CD4-positive, alpha-beta T cell treated with Interleukin-15 for 4 hours (primary cell): Measurements from ENCODE around the gene MYO7A.

Experiments used
- DNase-seq: peaks from one replicate; pipeline ENCODE4 v3.0.0-alpha.2; 2020; ENCODE audit warnings: low spot score

The MYO7A gene

DNA sequence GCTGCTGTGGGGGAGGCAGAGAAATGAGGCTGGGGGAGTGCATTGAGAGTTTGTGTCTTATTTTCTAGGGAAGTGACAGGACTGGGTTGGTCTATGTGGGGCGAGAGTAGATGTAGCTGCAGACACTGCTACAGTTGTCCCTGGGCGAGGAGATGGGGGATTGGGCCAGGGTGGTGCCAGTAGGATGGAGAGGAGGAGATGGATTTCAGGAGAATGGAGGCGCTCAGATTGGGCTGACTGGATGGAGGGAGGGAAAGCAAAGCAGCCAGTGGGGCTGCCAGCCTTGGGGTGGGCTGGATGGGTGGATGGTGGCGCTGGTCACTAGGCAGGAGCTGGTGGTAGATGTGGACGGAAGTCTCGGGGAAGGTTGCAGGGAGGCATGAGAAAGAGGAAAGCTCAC, 16.1 kb upstream of the MYO7A start:
- DNase-seq, result no peak

DNA sequence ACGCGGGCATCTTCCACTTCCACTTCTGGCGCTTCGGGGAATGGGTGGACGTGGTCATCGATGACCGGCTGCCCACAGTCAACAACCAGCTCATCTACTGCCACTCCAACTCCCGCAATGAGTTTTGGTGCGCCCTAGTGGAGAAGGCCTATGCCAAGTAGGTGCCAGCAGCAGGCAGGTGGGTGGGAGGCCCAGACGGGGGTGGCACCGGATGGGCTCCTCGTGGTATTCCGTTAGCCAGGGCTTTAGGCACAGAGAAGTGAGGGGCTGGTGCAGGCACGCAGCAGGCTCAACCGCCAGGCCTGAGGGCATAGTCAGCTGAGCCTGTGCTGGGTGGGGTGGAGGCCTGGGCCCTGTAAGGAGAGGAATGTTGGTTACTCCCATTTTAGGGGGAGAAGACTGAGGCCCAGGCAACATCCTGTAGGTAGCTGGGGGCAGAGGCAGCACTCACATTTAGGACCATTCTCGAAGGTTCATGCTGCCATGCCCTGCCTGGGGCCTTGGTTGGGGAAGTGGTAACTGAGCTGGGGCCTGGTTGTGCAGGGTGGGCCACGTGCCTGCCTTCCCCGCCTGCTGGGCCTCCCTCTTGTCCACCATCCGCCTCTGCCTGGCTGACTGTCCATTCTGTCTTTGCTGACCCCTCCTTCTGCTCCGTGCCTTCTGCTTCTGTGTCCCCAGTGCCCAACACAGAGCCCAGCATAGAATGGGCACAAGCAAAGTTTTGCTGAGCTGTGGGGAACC, 15.2 kb upstream of the MYO7A start:
- DNase-seq, result no peak

DNA sequence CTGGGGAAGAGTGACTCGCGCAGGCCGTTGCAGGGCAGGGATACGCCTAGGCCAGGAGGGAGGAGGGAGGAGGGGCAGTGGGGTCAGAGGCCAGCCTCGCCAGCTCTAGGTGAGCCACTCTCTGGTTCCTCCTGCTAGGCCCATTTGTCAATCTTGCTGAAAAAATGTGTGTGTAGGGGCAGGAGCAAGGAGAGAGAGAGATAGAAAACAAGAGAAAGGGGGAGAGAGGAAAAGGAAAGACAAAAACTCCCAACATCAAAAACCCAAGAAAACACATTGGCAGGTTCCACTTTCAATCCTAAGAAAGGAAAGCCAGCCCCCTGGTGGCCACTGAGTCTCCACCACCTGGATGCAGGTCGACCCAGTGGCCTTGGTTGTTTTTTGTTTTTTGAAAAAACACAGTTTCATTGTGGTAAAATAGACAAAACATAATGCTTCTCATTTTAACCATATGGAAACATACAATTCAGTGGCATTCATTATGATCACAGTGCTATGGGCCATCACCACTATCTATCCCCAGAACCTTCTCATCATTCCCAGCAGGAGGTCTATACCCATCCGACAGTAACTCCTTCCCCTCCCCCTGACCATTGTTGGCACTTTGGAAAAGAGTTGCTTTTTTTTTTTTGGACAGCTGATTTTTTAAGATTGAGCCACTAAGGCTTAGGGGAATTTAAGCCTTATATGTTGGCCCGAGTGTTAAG, 14.5 kb upstream of the MYO7A start:
- DNase-seq, result no peak

DNA sequence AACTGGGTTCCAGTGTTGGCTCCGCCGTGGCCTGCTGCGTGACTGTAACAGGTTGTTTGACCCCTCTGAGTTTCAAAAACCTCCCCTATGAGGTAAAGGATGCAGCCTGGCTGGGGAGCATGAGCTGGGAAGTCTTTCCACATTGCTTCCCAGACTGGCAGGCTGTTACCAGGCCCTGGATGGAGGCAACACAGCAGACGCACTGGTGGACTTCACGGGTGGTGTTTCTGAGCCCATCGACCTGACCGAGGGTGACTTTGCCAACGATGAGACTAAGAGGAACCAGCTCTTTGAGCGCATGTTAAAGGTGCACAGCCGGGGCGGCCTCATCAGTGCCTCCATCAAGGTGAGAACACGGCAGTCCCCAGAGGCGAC, 14.0 kb upstream of the MYO7A start:
- no peak for DNase-seq

DNA sequence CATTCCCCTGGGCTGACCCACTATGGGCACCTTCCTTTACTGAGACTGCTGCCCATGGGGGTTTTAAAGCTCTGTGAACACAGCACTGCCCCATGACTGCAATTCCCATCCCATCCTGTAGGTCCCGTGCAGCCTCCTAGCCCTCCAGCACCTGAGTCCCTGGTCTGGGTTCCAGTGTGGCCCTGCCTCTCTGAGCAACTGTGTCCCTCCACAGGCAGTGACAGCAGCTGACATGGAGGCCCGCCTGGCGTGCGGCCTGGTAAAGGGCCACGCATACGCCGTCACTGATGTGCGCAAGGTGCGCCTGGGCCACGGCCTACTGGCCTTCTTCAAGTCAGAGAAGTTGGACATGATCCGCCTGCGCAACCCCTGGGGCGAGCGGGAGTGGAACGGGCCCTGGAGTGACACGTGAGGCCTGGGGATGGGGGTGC, 12.8 kb upstream of the MYO7A start:
- DNase-seq, result no peak

DNA sequence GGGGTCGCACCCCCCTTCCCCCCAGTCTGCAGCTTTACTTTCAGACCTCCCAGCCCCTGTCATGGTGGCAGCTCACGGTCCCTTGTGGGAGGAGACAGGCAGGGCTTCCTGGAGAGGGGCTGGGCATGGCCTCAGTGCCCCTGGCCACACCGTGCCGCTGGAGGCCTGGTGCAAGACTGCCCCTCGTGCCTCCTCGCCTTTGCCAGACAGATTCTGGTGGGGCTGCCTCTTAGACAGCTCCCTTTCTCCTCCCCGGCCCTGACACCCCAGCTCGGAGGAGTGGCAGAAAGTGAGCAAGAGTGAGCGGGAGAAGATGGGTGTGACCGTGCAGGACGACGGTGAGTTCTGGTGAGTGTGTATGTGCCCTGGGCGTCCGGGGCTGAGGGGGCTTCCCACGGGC, 12.1 kb upstream of the MYO7A start:
- no peak for DNase-seq

GRCh38 chr11:77117492-77117891, 10.6 kb upstream of the MYO7A start:
- DNase-seq, result no peak

DNA sequence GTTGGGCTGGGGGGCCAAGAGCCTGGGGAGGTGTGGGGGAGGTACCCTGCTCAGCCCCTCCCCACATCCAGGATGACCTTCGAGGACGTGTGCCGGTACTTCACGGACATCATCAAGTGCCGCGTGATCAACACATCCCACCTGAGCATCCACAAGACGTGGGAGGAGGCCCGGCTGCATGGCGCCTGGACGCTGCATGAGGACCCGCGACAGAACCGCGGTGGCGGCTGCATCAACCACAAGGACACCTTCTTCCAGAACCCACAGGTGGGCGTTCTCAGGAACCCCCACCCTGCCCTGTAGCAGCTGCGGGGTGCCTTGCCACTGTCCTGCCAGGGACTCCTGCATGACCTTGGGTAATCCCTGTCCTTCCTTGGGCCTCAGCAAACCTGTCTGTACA, 10.0 kb upstream of the MYO7A start:
- DNase-seq, result no peak

- DNase-seq, result no peak
Observed at GRCh38 chr11:77118971-77119370, 9.1 kb upstream of the MYO7A start.

DNA sequence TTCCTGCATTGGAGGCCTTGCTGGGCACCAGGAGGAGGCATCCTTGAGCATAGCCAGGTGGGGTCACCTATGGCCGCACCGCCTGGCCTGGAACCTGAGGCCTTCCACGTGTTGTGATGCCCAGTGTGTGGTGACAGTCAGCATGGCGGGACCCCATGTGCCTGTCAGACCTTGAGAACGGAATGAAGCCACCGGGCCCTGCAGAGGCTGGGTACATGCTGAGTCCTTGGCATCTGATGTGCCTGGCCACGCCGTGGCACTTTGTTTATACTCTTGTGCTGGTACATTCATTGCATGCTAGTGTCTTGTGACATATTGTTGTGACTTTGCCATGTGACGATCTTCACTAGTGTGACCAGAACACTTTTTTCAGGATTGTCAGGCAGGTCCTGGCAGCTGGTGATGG, 8.5 kb upstream of the MYO7A start:
- DNase-seq, result no peak

GRCh38 chr11:77120571-77120970, 7.5 kb upstream of the MYO7A start:
- no peak for DNase-seq

DNA sequence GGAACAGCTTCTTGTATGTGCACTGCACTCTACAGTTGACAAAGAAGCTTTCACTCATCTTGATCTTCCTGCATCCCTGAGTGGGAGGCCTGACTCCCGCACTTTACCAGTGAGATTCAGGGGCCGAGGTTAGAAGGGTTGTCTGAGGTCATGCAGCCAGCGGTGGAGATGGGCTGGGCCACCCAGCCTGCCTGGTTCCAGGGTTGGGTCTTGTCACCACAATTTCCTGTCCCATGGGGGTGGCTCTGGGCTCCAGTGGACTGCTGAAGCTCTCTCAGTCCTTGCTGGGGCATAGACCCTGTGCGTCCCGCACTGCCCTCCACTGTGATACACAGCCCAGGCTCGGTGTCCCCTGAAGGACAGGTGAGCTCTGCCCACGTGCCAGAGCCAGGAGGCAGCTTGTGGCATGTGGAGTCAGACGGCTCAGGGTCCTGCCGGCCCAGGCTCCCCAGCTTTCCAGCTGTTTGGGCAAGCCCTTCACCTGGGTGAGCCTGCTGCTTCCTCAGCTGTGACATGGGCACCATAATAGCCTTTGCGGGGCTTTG, 6.9 kb upstream of the MYO7A start:
- DNase-seq, result no peak

- DNase-seq, result no peak
Observed at GRCh38 chr11:77121876-77122575, 6.0 kb upstream of the MYO7A start.

DNA sequence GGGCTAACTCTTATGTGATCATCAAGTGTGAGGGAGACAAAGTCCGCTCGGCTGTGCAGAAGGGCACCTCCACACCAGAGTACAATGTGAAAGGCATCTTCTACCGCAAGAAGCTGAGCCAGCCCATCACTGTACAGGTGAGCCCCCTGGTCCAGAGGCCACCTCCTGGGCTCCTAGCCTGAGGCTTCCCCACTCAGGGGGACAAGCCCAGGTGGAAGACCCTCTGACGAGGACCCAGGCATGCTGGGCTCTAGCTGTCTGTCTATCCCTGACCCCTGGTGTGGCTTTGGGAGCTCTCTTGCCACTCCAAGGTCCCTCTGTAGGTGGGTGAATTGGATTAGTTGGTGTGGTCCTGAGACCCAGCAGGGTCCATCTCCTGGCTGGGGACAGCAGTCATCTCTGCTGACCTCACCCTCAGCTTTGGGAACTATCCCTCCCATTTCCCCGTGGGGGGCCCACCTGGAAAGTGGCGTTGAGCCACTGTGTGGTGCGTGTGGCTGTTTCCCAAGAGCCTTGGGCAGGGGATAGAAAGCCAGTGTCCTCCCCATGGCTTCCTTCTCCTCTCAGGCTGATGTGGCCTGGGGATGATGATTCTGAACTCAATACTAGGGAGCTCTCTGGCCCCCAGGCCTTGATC, 5.4 kb upstream of the MYO7A start:
- no peak for DNase-seq

DNA sequence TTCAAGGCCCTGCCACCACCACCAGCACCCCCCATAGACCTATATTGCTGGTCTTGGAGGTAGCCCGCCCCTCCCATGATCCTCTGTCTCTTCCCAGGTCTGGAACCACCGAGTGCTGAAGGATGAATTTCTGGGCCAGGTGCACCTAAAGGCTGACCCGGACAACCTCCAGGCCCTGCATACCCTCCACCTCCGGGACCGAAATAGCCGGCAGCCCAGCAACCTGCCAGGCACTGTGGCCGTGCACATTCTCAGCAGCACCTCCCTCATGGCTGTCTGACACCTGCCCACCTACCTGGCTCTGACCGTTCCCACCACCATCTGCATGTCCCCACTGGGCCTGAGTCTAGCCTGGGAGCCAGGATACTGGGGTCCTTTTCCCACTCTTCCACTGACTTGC, 4.5 kb upstream of the MYO7A start:
- no peak for DNase-seq

DNA sequence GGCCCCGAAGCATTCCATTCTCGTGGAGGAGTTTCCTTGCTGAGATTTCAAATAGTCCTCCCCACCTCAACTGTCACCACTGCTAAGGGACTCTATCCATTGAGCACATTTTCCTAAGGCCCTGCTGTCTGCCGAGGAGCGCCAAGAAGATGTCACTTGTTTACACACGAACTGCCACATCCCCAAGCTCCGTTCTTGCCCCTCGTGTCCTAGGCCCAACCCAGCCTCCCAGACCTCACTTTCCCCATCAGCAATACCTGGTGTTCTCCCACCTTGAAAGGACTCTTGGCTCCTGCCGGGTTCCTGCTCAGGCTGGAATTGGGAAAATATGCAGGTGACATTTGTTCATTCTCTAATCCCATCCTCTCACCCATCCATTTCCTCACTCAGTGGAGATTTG, 4.0 kb upstream of the MYO7A start:
- no peak for DNase-seq

GRCh38 chr11:77124488-77124887, 3.6 kb upstream of the MYO7A start:
- no peak for DNase-seq

GRCh38 chr11:77125191-77125590, 2.9 kb upstream of the MYO7A start:
- DNase-seq, result no peak

DNA sequence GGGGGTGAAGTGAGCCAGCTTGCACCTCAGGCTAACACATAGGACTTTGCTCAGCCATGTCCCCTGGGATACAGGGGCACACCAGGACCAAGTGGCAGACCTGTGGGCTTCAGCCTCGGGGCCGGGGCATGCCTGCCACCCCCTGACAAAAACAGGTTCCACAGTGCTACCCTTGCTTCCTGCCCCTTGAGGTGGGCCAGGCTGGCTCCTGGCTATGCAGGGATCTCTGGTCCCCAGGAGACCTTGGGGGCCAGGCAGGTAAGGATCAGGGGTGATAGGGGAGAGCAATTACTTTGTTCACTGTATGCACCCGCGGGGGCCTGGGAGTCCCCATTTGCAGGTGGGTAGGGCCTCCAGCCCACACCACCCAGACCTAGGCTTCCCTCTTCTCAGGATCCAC, 2.4 kb upstream of the MYO7A start:
- DNase-seq, result no peak

DNA sequence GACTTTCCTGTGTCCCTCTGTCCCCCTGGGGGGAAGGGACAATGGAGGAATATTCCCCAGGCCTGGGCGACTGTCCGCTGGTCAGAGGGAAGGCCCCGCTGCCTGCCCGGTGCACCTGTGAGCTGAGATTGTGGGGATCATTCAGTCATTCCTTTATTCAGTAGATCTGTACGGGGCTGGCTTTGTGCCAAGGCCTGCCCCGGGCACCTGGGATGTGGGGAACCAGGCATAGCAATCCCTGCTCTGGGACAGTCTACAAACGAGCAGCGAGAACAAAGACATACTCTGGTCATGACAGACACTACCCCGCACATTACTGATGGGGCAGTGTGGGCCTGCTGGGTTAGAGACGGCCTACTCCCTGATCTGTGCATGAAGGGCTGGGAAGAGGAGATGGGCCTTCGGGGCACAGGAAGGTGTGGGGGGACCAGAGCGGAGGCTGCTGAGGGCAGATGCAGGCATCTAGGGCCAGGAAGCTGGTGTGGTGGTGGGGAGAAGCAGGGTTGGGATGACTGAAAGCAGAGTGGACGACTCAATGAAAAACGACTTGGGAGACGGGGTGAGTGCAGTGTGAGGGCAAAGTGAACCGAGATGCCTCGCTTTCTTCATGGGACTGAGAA, 1.8 kb upstream of the MYO7A start:
- DNase-seq, result no peak

GRCh38 chr11:77126861-77127234, 1.2 kb upstream of the MYO7A start:
- no peak for DNase-seq

DNA sequence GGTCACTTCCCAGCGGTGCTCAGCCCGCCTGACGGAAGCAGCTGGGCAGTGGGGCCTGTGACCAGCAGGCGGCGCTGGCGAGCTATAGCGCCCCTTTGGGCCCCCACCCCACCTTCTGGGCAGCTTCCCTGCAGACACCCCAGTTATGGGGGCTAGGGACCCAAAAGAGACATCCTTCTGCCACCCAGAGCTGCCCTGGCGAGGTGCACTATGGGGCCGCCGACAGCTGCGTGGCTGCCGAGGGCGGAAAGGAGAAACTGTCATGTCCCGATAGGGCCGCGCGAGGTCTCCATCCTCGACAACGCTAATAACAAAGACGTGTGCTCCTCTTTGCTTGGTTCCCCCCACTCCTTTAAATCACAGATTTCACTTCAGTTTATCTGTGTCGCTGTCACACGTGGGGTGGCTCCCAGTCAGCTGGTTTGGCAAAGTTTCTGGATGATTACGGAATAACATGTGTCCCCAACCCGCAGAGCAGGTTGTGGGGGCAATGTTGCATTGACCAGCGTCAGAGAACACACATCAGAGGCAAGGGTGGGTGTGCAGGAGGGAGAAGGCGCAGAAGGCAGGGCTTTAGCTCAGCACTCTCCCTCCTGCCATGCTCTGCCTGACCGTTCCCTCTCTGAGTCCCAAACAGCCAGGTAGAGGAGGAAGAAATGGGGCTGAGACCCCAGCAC, 673 bp upstream of the MYO7A start:
- peak; percentile 34 for DNase-seq
